Neural cell (in vitro differentiated cells): ENCODE results near the gene MLPH. TPM values are rescaled to one million over a fixed set of nuclear protein-coding genes. Genes with fewer than 3 reads are reported as not detected.

ENCODE experiments used
- H2AFZ ChIP-seq: fragments of 200-600, 300-800 bp; sonication (generic), shearing (Covaris generic); 2 replicates; pipeline ENCODE4 v1.6.0; 2014; ENCODE audit warnings: low read depth, mild to moderate bottlenecking, antibody characterized with exemption, low read length, moderate library complexity
- H3F3A ChIP-seq: fragments of 200-600 bp; shearing (Covaris generic); 2 replicates; pipeline ENCODE4 v1.6.1; 2016; ENCODE audit warnings: mild to moderate bottlenecking, moderate library complexity, mixed read lengths, antibody characterized with exemption, low read length; ENCODE audit not compliant: insufficient read depth, poor library complexity, severe bottlenecking
- H3K27ac ChIP-seq: fragments of 200-600, 300-800 bp; sonication (generic), shearing (Covaris generic); 2 replicates; pipeline ENCODE4 v1.5.1; 2014; ENCODE audit warnings: mild to moderate bottlenecking, low read length, moderate library complexity
- H3K27me3 ChIP-seq: fragments of 300-800, 200-600 bp; sonication (generic), shearing (Covaris generic); 2 replicates; pipeline ENCODE4 v1.6.0; 2014; ENCODE audit warnings: mild to moderate bottlenecking, low read depth, low read length, moderate library complexity; ENCODE audit not compliant: insufficient read depth
- H3K36me3 ChIP-seq: fragments of 300-800, 200-600 bp; sonication (generic), shearing (Covaris generic); 2 replicates; pipeline ENCODE4 v1.5.1; 2014; ENCODE audit warnings: mild to moderate bottlenecking, antibody characterized with exemption, low read length, moderate library complexity; ENCODE audit not compliant: insufficient read depth
- H3K4me2 ChIP-seq: fragments of 300-800, 200-600 bp; sonication (generic), shearing (Covaris generic); 2 replicates; pipeline ENCODE4 v1.6.0; 2014; ENCODE audit warnings: mild to moderate bottlenecking, low read length
- H3K4me3 ChIP-seq: fragments of 300-800, 200-600 bp; sonication (generic), shearing (Covaris generic); 2 replicates; pipeline ENCODE4 v1.5.1; 2014; ENCODE audit warnings: mild to moderate bottlenecking, low read length, moderate library complexity
- H3K79me2 ChIP-seq: fragments of 200-600 bp; shearing (Covaris generic); replicated peaks from 2 replicates; pipeline ENCODE4 v1.6.0; 2014; ENCODE audit warnings: mild to moderate bottlenecking, low read length, moderate library complexity; ENCODE audit not compliant: insufficient read depth
- H3K9ac ChIP-seq: fragments of 300-800, 200-600 bp; sonication (generic), shearing (Covaris generic); 2 replicates; pipeline ENCODE4 v1.6.1; 2016; ENCODE audit warnings: mild to moderate bottlenecking, low read length, mixed read lengths
- H3K9me2 ChIP-seq: fragments of 200-600 bp; shearing (Covaris generic); 2 replicates; pipeline ENCODE4 v1.6.1; 2016; ENCODE audit warnings: mild to moderate bottlenecking, low read length, mixed read lengths; ENCODE audit not compliant: insufficient read depth
- H3K9me3 ChIP-seq: fragments of 200-600, 300-800 bp; sonication (generic), shearing (Covaris generic); 2 replicates; pipeline ENCODE4 v1.6.1; 2016; ENCODE audit warnings: mild to moderate bottlenecking, mixed run types, low read length, moderate library complexity, mixed read lengths
- H4K20me1 ChIP-seq: fragments of 200-600 bp; shearing (Covaris generic); 2 replicates; pipeline ENCODE4 v1.6.1; 2016; ENCODE audit warnings: mild to moderate bottlenecking, mixed run types; ENCODE audit not compliant: insufficient read depth
- CTCF ChIP-seq: fragments of 450-650 bp; IDR thresholded peaks from 2 replicates; pipeline ENCODE4 v1.5.1; 2014; ENCODE audit warnings: antibody characterized with exemption, mild to moderate bottlenecking, moderate library complexity; ENCODE audit not compliant: poor library complexity, severe bottlenecking
- EP300 ChIP-seq: fragments of 450-650 bp; conservative IDR thresholded peaks from 2 replicates; pipeline ENCODE4 v1.6.1; 2014; ENCODE audit warnings: antibody characterized with exemption, mild to moderate bottlenecking, moderate library complexity; ENCODE audit not compliant: poor library complexity, severe bottlenecking
- EZH2 ChIP-seq: fragments of 200-600, 300-800 bp; shearing (Covaris generic), sonication (generic); IDR thresholded peaks from 2 replicates; pipeline ENCODE4 v1.6.1; 2014; ENCODE audit warnings: antibody characterized with exemption, low read length, borderline replicate concordance, mild to moderate bottlenecking; ENCODE audit not compliant: insufficient read depth, poor library complexity, severe bottlenecking
- MXI1 ChIP-seq: fragments of 450-650 bp; conservative IDR thresholded peaks from 2 replicates; pipeline ENCODE4 v1.6.1; 2014; ENCODE audit warnings: antibody characterized with exemption, mild to moderate bottlenecking; ENCODE audit not compliant: poor library complexity, severe bottlenecking
- POLR2AphosphoS5 ChIP-seq: IDR thresholded peaks from 2 replicates; pipeline ENCODE4 v1.6.1; 2012
- RAD21 ChIP-seq: fragments of 450-650 bp; conservative IDR thresholded peaks from 2 replicates; pipeline ENCODE4 v1.6.1; 2014; ENCODE audit warnings: antibody characterized with exemption, mild to moderate bottlenecking, moderate library complexity
- REST ChIP-seq: IDR thresholded peaks from 2 replicates; pipeline ENCODE4 v1.6.1; 2012; ENCODE audit warnings: borderline replicate concordance
- SMC3 ChIP-seq: fragments of 450-650 bp; conservative IDR thresholded peaks from 2 replicates; pipeline ENCODE4 v1.6.1; 2014; ENCODE audit warnings: antibody characterized with exemption, mild to moderate bottlenecking, moderate library complexity; ENCODE audit not compliant: poor library complexity
- TAF1 ChIP-seq: IDR thresholded peaks from 2 replicates; pipeline ENCODE4 v1.6.1; 2012; ENCODE audit warnings: low read depth
- polyA plus RNA-seq: library from polyadenylated mRNA; depleted of rRNA; stranded (reverse); fragments of >200 nt; gene quantifications from 2 replicates; pipeline ENCODE4 v1.2.3, GENCODE V29; 2014

Gene MLPH
- polyA plus RNA-seq, 1 donor from 2014 or later = not detected

- no peaks in the 10 kb centered on the region for H3K9me3 ChIP-seq
- H3K9me2 ChIP-seq = no peaks in the 10 kb centered on the region
- no peak overlapping the region for H3K9ac ChIP-seq
- no peak overlapping the region for H3K4me3 ChIP-seq
- no peaks in the 10 kb centered on the region for H4K20me1 ChIP-seq
- H3K79me2 ChIP-seq = no peaks in the 10 kb centered on the region
- H3K27me3 ChIP-seq = no peaks in the 10 kb centered on the region
- no peak for TF ChIP-seq REST
- TF ChIP-seq EP300 = no peak
- TF ChIP-seq MXI1 = no peak
- no peak for TF ChIP-seq TAF1
- TF ChIP-seq RAD21 = no peak
- no peak for TF ChIP-seq CTCF
- no peak for TF ChIP-seq EZH2
- no peak for TF ChIP-seq POLR2AphosphoS5
- TF ChIP-seq SMC3 = no peak
- no peak overlapping the region for H3K4me2 ChIP-seq
- H3K27ac ChIP-seq = no peak overlapping the region
- no peaks in the 10 kb centered on the region for H3K36me3 ChIP-seq
- H2AFZ ChIP-seq = no peak overlapping the region
- H3F3A ChIP-seq = no peaks in the 10 kb centered on the region
Observed at GRCh38 chr2:237529452-237530402, 42.7 kb downstream of the MLPH start.

DNA sequence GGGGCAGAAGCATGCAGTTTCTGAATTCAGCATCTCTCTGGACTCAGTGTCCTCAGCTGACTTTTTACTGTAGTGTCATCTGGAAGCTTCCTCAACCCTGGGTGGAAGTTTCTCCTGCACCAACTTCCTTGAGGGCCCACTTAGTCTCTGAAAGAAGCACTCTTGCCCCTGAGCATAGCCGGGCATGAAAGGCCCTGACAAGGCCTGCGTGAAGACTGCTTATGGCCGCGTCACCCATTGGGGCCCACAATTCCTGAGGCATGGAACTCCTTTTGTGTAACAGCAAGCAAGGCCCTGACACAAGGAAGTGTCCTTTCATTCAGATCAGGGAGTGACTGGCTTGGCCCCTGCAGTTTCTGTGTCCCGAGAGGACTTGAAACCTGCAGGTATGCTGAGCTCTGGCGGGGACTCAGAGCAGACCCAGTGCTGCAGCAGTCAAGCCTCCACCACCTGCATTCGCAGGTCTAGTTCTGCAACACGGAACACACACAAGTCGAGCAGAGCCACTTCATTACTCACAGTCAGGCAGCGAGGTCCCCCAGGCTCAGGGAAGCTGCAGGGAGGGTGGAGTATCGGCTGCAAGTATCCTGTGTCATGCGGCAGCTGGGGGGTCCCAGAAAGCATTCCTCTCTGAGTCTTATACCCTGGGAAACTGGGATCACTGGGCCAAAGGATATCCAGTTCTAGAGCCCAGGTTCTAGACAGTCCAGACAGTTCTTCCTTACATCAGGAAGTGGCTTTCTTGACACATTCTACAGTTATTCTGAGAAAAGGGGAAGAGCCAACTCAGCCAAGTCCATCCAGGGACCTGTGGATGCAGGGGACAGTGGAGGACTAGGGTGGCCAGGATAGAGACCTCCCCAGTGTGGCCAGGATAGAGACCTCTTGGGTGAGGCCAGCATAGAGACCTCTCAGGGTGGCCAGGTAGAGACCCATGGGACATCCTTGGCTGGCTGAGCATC lies 43.7 kb downstream of the MLPH start:
- TF ChIP-seq MXI1 (no peak), EP300 (no peak), REST (no peak), TAF1 (no peak), POLR2AphosphoS5 (no peak), SMC3 (no peak), RAD21 (no peak), CTCF (no peak), EZH2 (no peak)
- no peak overlapping the region for H3K27ac ChIP-seq
- H3K36me3 ChIP-seq = no peaks in the 10 kb centered on the region
- no peaks in the 10 kb centered on the region for H3F3A ChIP-seq
- H2AFZ ChIP-seq = no peak overlapping the region
- H3K27me3 ChIP-seq = no peaks in the 10 kb centered on the region
- H3K4me2 ChIP-seq = no peak overlapping the region
- H3K9ac ChIP-seq = no peak overlapping the region
- no peaks in the 10 kb centered on the region for H4K20me1 ChIP-seq
- H3K79me2 ChIP-seq = no peaks in the 10 kb centered on the region
- no peaks in the 10 kb centered on the region for H3K9me3 ChIP-seq
- no peak overlapping the region for H3K4me3 ChIP-seq
- no peaks in the 10 kb centered on the region for H3K9me2 ChIP-seq
